Large intestine (tissue), 3 donors: ENCODE measurements around the gene TSR3. TPM values are rescaled to one million over a fixed set of nuclear protein-coding genes. Genes with fewer than 3 reads are reported as not detected.

ENCODE experiments used
- DNase-seq, 2 donors: peaks; one replicate each; pipeline versions ENCODE4 v3.0.0 to v3.0.0-alpha.2; 2013
- H3K27ac ChIP-seq: one replicate; pipeline ENCODE4 v1.5.1; 2013; ENCODE audit warnings: low read length
- H3K27me3 ChIP-seq: 2 replicates; pipeline ENCODE4 v1.6.1; 2013; ENCODE audit warnings: low read length; ENCODE audit not compliant: control insufficient read depth, insufficient read depth
- H3K36me3 ChIP-seq: 2 replicates; pipeline ENCODE4 v1.6.1; 2013; ENCODE audit warnings: low read length; ENCODE audit not compliant: control insufficient read depth, insufficient read depth
- H3K4me1 ChIP-seq: one replicate; pipeline ENCODE4 v1.6.1; 2013; ENCODE audit warnings: low read length; ENCODE audit not compliant: control insufficient read depth, insufficient read depth
- H3K4me3 ChIP-seq: one replicate; pipeline ENCODE4 v1.5.1; 2013; ENCODE audit warnings: low read length
- H3K9me3 ChIP-seq: one replicate; pipeline ENCODE4 v1.6.1; 2013; ENCODE audit warnings: mild to moderate bottlenecking, low read depth, low read length, moderate library complexity; ENCODE audit not compliant: control insufficient read depth
- WGBS: methylation state at CpG from one replicate; pipeline ENCODE4 v1.1.5; 2013; ENCODE audit warnings: low lambda C conversion rate; ENCODE audit not compliant: insufficient coverage; 5-methylcytosine and 5-hydroxymethylcytosine counted together
- polyA plus RNA-seq: library from polyadenylated mRNA; unstranded; fragments of 120-200 nt; gene quantifications from one replicate; pipeline ENCODE4 v1.2.1, GENCODE V29; 2013

The TSR3 gene
- polyA plus RNA-seq, 1 donor = 40.0 TPM

DNA sequence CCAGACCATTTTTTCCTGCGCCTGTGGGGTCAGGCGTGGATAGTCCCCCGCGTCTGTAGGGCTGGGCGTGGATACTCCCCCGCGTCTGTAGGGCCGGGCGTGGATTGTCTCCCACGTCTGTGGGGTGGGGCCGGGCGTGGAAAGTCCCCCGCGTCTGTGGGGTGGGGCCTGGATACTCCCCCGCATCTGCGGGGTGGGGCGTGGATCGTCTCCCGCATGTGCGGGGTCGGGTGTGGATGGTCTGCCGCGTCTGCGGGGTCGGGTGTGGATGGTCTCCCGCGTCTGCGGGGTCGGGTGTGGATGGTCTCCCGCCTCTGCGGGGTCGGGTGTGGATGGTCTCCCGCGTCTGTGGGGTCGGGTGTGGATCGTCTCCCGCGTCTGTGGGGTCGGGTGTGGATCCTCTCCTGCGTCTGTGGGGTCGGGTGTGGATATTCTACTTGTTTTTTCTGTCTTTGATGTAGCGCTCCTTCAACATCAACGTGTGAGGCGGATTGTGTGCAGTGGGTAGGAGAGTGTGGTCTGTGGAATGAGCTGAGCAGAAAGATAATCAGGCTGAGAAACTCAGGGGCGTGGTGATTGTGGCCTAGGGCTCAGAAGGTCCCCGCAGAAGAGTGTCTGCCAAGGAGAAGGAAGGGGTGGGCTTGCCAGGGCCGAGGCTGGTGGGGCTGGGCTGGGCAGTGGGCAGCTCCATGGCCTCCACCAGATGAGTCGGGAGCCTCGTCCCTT lies 3.3 kb upstream of the TSR3 start:
- Histone ChIP-seq H3K4me3 (no peak overlapping the region), H3K4me1 (peaks cover 4% of the 10 kb centered on the region), H3K27me3 (no peaks in the 10 kb centered on the region), H3K27ac (no peak overlapping the region), H3K9me3 (no peaks in the 10 kb centered on the region), H3K36me3 (peaks cover 8% of the 10 kb centered on the region)
- DNase-seq = no peak
- no CpG with 5 or more reads among the region's 49 CpGs for WGBS

DNA sequence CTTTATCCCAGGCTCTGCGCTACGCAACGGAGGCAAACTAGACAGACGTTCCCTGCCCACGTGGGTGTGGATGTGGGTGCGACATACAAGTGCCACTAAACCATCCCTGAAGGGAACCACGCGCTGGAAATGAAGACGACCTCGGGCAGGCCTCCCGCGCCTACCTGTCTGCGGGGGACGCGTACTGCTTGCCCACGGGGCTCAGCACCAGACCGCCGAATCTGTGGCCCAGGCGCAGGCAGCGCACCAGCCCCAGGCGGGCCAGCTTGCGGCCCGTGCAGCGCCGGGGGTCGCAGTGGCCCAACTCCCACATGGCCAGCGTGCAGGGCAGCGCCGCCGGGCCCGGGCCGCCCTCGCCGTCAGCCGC lies 480 bp downstream of the TSR3 start:
- H3K27me3 ChIP-seq = no peaks in the 10 kb centered on the region
- peaks cover 4% of the 10 kb centered on the region for H3K4me1 ChIP-seq
- no CpG with 5 or more reads among the region's 35 CpGs for WGBS
- H3K4me3 ChIP-seq = peak overlapping the region; percentile 67
- H3K27ac ChIP-seq = no peak overlapping the region
- peaks cover 32% of the 10 kb centered on the region for H3K36me3 ChIP-seq
- H3K9me3 ChIP-seq = no peaks in the 10 kb centered on the region
- no peak for DNase-seq

DNA sequence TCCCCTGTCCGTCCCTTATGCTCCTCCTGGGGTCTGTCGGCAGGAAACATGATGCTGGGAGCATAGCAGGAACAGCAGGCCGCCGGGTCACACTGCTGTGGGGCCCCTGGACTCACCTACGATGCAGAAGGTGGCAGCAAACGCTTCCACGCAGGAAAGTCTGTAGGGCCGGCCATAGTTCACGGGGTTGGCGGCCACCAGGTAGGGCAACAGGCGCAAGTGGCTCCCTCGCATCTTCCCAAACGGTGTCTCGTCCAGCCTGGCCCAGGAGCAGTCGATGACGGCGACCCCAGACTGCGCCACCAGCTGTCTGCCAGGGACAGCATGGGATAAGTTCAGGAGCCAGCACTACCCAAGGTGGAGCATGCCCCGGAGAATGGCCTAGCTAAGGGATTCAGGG lies 987 bp downstream of the TSR3 start:
- Histone ChIP-seq H3K9me3 (no peaks in the 10 kb centered on the region), H3K27ac (no peak overlapping the region), H3K4me1 (peaks cover 4% of the 10 kb centered on the region), H3K4me3 (peak overlapping the region; percentile 67), H3K36me3 (peaks cover 32% of the 10 kb centered on the region), H3K27me3 (no peaks in the 10 kb centered on the region)
- no peak for DNase-seq
- no CpG with 5 or more reads among the region's 19 CpGs for WGBS

DNA sequence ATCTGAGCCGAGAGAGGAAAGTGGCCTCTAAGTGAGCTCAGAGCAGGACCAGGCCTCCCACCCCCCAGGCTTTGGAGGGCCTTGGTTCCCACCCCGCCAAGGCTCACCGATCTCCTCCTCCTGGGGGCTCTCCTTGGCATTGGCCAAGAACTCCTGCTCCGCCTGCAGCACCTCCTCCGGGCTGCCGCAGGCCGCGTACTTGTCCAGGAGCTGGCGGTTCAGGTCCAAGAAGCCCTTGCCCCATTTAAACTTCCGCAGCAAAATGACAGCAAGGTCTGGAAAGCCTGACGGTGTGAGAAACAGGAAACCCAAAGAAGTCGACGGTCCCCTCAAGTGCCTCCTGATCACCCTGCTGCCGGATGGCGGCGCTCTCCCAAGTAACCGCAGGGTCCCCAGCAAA lies 1.7 kb downstream of the TSR3 start:
- no CpG with 5 or more reads among the region's 17 CpGs for WGBS
- Histone ChIP-seq H3K4me3 (no peak overlapping the region), H3K27me3 (no peaks in the 10 kb centered on the region), H3K36me3 (peaks cover 32% of the 10 kb centered on the region), H3K4me1 (peaks cover 4% of the 10 kb centered on the region), H3K27ac (no peak overlapping the region), H3K9me3 (no peaks in the 10 kb centered on the region)
- DNase-seq = no peak

DNA sequence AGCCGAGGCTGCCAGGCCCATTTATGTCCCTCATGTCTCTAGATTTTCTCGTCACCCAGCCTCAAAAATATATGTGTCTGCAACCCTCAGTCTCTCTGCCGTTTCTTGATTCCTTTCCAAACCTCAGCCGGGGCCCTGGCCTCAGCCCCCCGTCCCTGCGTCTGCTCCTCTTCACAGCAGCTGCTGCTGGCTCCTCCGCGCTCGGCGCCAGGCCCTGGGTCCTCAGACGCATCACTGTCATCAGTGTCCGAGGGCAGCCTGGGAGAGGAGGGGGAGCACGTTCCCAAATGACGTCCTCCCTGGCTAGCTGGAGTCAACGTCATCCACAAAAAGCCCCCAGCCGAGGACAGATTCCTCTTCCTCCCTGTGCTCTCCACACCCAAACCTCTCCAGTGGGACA lies 2.3 kb downstream of the TSR3 start:
- no peak overlapping the region for H3K4me3 ChIP-seq
- H3K27me3 ChIP-seq = no peaks in the 10 kb centered on the region
- peaks cover 4% of the 10 kb centered on the region for H3K4me1 ChIP-seq
- H3K36me3 ChIP-seq = peaks cover 32% of the 10 kb centered on the region
- WGBS = no CpG with 5 or more reads among the region's 16 CpGs
- no peaks in the 10 kb centered on the region for H3K9me3 ChIP-seq
- no peak overlapping the region for H3K27ac ChIP-seq
- DNase-seq = no peak

DNA sequence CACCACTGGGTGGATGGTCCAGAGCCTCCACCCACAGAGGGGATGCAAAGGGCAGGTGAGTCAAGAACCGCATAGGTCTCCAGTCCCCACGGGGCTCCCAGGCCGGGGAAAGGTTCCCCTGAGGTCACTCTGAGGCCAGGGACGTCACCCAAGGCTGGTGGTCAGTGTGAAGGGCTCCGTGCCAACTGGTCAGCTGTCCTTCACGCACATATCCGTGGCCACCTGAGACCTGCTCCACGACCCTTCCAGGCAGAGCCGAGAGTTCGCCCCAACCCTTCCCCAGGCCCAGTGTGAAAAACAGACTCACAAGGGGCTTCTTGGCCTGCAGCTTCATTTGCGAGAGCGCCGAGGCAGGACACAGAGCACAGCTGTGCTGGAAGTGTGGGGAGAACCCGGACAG lies 2.8 kb downstream of the TSR3 start:
- Histone ChIP-seq H3K27ac (no peak overlapping the region), H3K4me1 (peaks cover 4% of the 10 kb centered on the region), H3K9me3 (no peaks in the 10 kb centered on the region), H3K27me3 (no peaks in the 10 kb centered on the region), H3K36me3 (peaks cover 32% of the 10 kb centered on the region), H3K4me3 (no peak overlapping the region)
- DNase-seq = no peak
- no CpG with 5 or more reads among the region's 14 CpGs for WGBS

DNA sequence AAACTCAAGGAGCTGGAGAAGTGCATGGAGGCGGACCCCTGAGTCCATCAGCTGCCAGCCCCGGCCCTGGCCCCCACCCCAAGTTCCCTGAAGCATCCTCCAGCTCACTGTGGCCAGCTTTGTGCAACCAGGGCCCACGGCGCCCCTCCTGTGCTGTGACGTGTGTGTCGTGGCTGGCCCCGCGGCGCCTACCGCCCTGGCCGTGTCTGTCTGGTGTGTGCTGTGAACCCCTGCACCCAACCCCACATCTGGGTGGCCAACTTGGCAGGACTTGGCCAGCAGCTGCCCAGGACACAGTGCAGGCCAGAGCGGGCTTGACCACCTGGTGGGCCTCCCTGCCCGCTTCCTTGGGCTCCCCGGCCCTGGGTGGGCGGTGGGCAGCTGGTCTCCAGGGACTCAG lies 3.2 kb downstream of the TSR3 start:
- peaks cover 9% of the 10 kb centered on the region for H3K4me1 ChIP-seq
- H3K27me3 ChIP-seq = no peaks in the 10 kb centered on the region
- DNase-seq = no peak
- WGBS = no CpG with 5 or more reads among the region's 15 CpGs
- no peaks in the 10 kb centered on the region for H3K9me3 ChIP-seq
- no peak overlapping the region for H3K4me3 ChIP-seq
- peaks cover 32% of the 10 kb centered on the region for H3K36me3 ChIP-seq
- H3K27ac ChIP-seq = no peak overlapping the region

DNA sequence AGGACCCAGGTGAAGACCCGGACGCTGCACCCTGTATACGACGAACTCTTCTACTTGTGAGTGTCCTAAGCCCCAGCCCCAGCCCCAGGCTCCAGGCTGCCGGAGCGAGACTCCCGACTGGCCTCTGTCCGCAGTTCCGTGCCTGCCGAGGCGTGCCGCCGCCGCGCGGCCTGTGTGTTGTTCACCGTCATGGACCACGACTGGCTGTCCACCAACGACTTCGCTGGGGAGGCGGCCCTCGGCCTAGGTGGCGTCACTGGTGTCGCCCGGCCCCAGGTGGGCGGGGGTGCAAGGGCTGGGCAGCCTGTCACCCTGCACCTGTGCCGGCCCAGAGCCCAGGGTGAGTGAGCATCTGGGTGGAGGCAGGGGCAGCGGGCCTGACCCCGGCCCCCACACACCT lies 3.7 kb downstream of the TSR3 start:
- no CpG with 5 or more reads among the region's 29 CpGs for WGBS
- H3K27me3 ChIP-seq = no peaks in the 10 kb centered on the region
- DNase-seq = no peak

DNA sequence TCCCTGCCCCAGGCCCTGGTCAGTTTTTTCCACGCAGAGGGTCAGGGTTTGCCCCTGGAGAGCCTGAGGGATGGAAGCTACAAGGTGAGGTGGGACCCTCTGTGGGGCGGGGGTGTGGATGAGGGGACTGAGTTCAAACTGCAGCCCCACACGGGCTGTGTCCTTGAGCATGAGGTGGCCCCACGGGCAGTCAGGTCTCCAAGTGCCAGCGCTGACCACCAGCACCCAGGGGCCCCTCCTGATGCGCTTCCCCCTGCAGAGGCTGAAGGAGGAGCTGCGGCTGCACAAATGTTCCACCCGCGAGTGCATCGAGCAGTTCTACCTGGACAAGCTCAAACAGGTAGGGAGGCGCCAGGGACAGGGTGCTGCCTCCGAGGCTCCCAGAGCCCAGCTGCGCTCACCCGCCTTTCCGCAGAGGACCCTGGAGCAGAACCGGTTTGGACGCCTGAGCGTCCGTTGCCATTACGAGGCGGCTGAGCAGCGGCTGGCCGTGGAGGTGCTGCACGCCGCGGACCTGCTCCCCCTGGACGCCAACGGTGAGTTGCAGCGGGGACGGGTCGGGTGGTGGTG lies 4.3 kb downstream of the TSR3 start:
- H3K36me3 ChIP-seq = peaks cover 32% of the 10 kb centered on the region
- no peaks in the 10 kb centered on the region for H3K9me3 ChIP-seq
- no peak overlapping the region for H3K27ac ChIP-seq
- DNase-seq = no peak
- WGBS = no CpG with 5 or more reads among the region's 31 CpGs
- no peak overlapping the region for H3K4me3 ChIP-seq
- H3K4me1 ChIP-seq = peaks cover 11% of the 10 kb centered on the region
- H3K27me3 ChIP-seq = no peaks in the 10 kb centered on the region

More for the DNA sequence above, 3.7 kb downstream of the TSR3 start:
- Histone ChIP-seq H3K9me3 (no peaks in the 10 kb centered on the region), H3K36me3 (peaks cover 32% of the 10 kb centered on the region), H3K27ac (no peak overlapping the region), H3K4me1 (peaks cover 7% of the 10 kb centered on the region), H3K4me3 (no peak overlapping the region)

DNA sequence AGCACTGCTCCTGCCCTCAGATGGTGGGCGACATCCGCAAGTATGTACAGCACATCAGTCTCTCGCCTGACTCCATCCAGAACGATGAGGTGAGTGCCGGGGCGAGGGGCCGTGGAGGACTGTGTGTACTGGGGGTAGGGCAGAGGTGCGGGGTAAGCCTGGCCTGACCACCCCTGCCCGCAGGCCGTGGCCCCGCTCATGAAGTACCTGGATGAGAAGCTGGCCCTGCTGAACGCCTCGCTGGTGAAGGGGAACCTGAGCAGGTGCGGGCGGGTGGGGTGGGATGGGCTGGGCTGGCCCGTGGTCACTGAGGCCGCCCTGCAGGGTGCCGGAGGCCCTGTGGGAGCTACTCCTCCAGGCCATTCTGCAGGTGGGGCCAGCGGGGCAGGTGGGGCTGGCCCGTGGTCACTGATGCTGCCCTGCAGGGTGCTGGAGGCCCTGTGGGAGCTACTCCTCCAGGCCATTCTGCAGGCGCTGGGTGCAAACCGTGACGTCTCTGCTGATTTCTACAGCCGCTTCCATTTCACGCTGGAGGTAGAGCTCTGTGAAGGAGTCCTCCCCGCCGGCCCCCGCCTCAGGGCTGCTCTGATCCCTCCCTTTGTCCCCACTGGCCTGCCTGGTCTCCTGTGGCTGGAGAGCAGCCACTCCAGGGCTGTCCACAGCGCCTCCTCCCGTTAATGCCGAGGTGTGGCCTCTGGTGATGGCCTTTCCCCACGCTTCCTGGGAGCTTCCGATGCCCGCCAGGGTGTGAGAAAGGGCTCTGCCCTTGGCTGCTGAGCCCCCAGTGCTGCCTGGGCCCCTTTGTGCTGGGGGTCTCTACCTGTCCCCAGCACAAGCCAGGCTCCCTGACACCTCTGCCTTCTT lies 5.0 kb downstream of the TSR3 start:
- Histone ChIP-seq H3K4me3 (no peak overlapping the region), H3K27me3 (no peaks in the 10 kb centered on the region), H3K27ac (no peak overlapping the region), H3K36me3 (peaks cover 32% of the 10 kb centered on the region), H3K9me3 (no peaks in the 10 kb centered on the region), H3K4me1 (peaks cover 12% of the 10 kb centered on the region)
- no peak for DNase-seq
- WGBS = no CpG with 5 or more reads among the region's 34 CpGs
